Neural cell (in vitro differentiated cells): ENCODE measurements around the gene ARHGEF4. TPM values are rescaled to one million over a fixed set of nuclear protein-coding genes. Genes with fewer than 3 reads are reported as not detected.

Experiments
- H2AFZ ChIP-seq: fragments of 200-600, 300-800 bp; sonication (generic), shearing (Covaris generic); 2 replicates; pipeline ENCODE4 v1.6.0; 2014; ENCODE audit warnings: low read depth, mild to moderate bottlenecking, antibody characterized with exemption, low read length, moderate library complexity
- H3F3A ChIP-seq: fragments of 200-600 bp; shearing (Covaris generic); 2 replicates; pipeline ENCODE4 v1.6.1; 2016; ENCODE audit warnings: mild to moderate bottlenecking, moderate library complexity, mixed read lengths, antibody characterized with exemption, low read length; ENCODE audit not compliant: insufficient read depth, poor library complexity, severe bottlenecking
- H3K27ac ChIP-seq: fragments of 200-600, 300-800 bp; sonication (generic), shearing (Covaris generic); 2 replicates; pipeline ENCODE4 v1.5.1; 2014; ENCODE audit warnings: mild to moderate bottlenecking, low read length, moderate library complexity
- H3K27me3 ChIP-seq: fragments of 300-800, 200-600 bp; sonication (generic), shearing (Covaris generic); 2 replicates; pipeline ENCODE4 v1.6.0; 2014; ENCODE audit warnings: mild to moderate bottlenecking, low read depth, low read length, moderate library complexity; ENCODE audit not compliant: insufficient read depth
- H3K36me3 ChIP-seq: fragments of 300-800, 200-600 bp; sonication (generic), shearing (Covaris generic); 2 replicates; pipeline ENCODE4 v1.5.1; 2014; ENCODE audit warnings: mild to moderate bottlenecking, antibody characterized with exemption, low read length, moderate library complexity; ENCODE audit not compliant: insufficient read depth
- H3K4me2 ChIP-seq: fragments of 300-800, 200-600 bp; sonication (generic), shearing (Covaris generic); 2 replicates; pipeline ENCODE4 v1.6.0; 2014; ENCODE audit warnings: mild to moderate bottlenecking, low read length
- H3K4me3 ChIP-seq: fragments of 300-800, 200-600 bp; sonication (generic), shearing (Covaris generic); 2 replicates; pipeline ENCODE4 v1.5.1; 2014; ENCODE audit warnings: mild to moderate bottlenecking, low read length, moderate library complexity
- H3K79me2 ChIP-seq: fragments of 200-600 bp; shearing (Covaris generic); replicated peaks from 2 replicates; pipeline ENCODE4 v1.6.0; 2014; ENCODE audit warnings: mild to moderate bottlenecking, low read length, moderate library complexity; ENCODE audit not compliant: insufficient read depth
- H3K9ac ChIP-seq: fragments of 300-800, 200-600 bp; sonication (generic), shearing (Covaris generic); 2 replicates; pipeline ENCODE4 v1.6.1; 2016; ENCODE audit warnings: mild to moderate bottlenecking, low read length, mixed read lengths
- H3K9me2 ChIP-seq: fragments of 200-600 bp; shearing (Covaris generic); 2 replicates; pipeline ENCODE4 v1.6.1; 2016; ENCODE audit warnings: mild to moderate bottlenecking, low read length, mixed read lengths; ENCODE audit not compliant: insufficient read depth
- H3K9me3 ChIP-seq: fragments of 200-600, 300-800 bp; sonication (generic), shearing (Covaris generic); 2 replicates; pipeline ENCODE4 v1.6.1; 2016; ENCODE audit warnings: mild to moderate bottlenecking, mixed run types, low read length, moderate library complexity, mixed read lengths
- H4K20me1 ChIP-seq: fragments of 200-600 bp; shearing (Covaris generic); 2 replicates; pipeline ENCODE4 v1.6.1; 2016; ENCODE audit warnings: mild to moderate bottlenecking, mixed run types; ENCODE audit not compliant: insufficient read depth
- EP300 ChIP-seq: fragments of 450-650 bp; conservative IDR thresholded peaks from 2 replicates; pipeline ENCODE4 v1.6.1; 2014; ENCODE audit warnings: antibody characterized with exemption, mild to moderate bottlenecking, moderate library complexity; ENCODE audit not compliant: poor library complexity, severe bottlenecking
- EZH2 ChIP-seq: fragments of 200-600, 300-800 bp; shearing (Covaris generic), sonication (generic); IDR thresholded peaks from 2 replicates; pipeline ENCODE4 v1.6.1; 2014; ENCODE audit warnings: antibody characterized with exemption, low read length, borderline replicate concordance, mild to moderate bottlenecking; ENCODE audit not compliant: insufficient read depth, poor library complexity, severe bottlenecking
- MXI1 ChIP-seq: fragments of 450-650 bp; conservative IDR thresholded peaks from 2 replicates; pipeline ENCODE4 v1.6.1; 2014; ENCODE audit warnings: antibody characterized with exemption, mild to moderate bottlenecking; ENCODE audit not compliant: poor library complexity, severe bottlenecking
- POLR2AphosphoS5 ChIP-seq: IDR thresholded peaks from 2 replicates; pipeline ENCODE4 v1.6.1; 2012
- RAD21 ChIP-seq: fragments of 450-650 bp; conservative IDR thresholded peaks from 2 replicates; pipeline ENCODE4 v1.6.1; 2014; ENCODE audit warnings: antibody characterized with exemption, mild to moderate bottlenecking, moderate library complexity
- SMC3 ChIP-seq: fragments of 450-650 bp; conservative IDR thresholded peaks from 2 replicates; pipeline ENCODE4 v1.6.1; 2014; ENCODE audit warnings: antibody characterized with exemption, mild to moderate bottlenecking, moderate library complexity; ENCODE audit not compliant: poor library complexity
- TAF1 ChIP-seq: IDR thresholded peaks from 2 replicates; pipeline ENCODE4 v1.6.1; 2012; ENCODE audit warnings: low read depth
- polyA plus RNA-seq: library from polyadenylated mRNA; depleted of rRNA; stranded (reverse); fragments of >200 nt; gene quantifications from 2 replicates; pipeline ENCODE4 v1.2.3, GENCODE V29; 2014
- TF ChIP-seq, protein P1 (sequence below): IDR thresholded peaks from 2 replicates; pipeline ENCODE4 v1.6.1; 2012; ENCODE audit warnings: borderline replicate concordance
- TF ChIP-seq, protein P2 (sequence below): fragments of 450-650 bp; IDR thresholded peaks from 2 replicates; pipeline ENCODE4 v1.5.1; 2014; ENCODE audit warnings: antibody characterized with exemption, mild to moderate bottlenecking, moderate library complexity; ENCODE audit not compliant: poor library complexity, severe bottlenecking

Gene ARHGEF4
- polyA plus RNA-seq, 1 donor from 2014 or later = 45.9 TPM

DNA sequence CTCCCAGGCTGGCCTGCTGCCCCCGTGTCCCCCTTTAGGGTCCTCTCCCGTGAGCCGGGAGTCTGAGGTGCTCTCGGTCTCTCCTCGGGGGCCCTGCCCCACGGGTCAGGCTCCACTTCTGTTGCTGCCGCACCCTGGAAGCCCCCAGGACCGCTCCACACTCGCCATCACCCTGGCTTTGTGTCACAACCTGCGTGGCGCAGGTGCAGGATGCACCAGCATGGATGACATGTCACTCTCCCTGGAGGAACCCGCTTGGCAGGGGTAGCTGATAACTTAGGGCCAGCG is 10.8 kb upstream of the ARHGEF4 start:
- Histone ChIP-seq H2AFZ (no peak overlapping the region), H3F3A (no peaks in the 10 kb centered on the region), H3K4me2 (no peak overlapping the region), H3K4me3 (no peak overlapping the region), H3K9me3 (no peaks in the 10 kb centered on the region), H3K9me2 (no peaks in the 10 kb centered on the region), H4K20me1 (no peaks in the 10 kb centered on the region), H3K9ac (no peak overlapping the region), H3K27me3 (no peaks in the 10 kb centered on the region), H3K27ac (no peak overlapping the region), H3K79me2 (no peaks in the 10 kb centered on the region), H3K36me3 (no peaks in the 10 kb centered on the region)
- TF ChIP-seq MXI1 (no peak), EP300 (no peak), EZH2 (no peak), RAD21 (no peak), SMC3 (no peak), TAF1 (no peak), POLR2AphosphoS5 (no peak)
- TF ChIP-seq, protein P1, sequence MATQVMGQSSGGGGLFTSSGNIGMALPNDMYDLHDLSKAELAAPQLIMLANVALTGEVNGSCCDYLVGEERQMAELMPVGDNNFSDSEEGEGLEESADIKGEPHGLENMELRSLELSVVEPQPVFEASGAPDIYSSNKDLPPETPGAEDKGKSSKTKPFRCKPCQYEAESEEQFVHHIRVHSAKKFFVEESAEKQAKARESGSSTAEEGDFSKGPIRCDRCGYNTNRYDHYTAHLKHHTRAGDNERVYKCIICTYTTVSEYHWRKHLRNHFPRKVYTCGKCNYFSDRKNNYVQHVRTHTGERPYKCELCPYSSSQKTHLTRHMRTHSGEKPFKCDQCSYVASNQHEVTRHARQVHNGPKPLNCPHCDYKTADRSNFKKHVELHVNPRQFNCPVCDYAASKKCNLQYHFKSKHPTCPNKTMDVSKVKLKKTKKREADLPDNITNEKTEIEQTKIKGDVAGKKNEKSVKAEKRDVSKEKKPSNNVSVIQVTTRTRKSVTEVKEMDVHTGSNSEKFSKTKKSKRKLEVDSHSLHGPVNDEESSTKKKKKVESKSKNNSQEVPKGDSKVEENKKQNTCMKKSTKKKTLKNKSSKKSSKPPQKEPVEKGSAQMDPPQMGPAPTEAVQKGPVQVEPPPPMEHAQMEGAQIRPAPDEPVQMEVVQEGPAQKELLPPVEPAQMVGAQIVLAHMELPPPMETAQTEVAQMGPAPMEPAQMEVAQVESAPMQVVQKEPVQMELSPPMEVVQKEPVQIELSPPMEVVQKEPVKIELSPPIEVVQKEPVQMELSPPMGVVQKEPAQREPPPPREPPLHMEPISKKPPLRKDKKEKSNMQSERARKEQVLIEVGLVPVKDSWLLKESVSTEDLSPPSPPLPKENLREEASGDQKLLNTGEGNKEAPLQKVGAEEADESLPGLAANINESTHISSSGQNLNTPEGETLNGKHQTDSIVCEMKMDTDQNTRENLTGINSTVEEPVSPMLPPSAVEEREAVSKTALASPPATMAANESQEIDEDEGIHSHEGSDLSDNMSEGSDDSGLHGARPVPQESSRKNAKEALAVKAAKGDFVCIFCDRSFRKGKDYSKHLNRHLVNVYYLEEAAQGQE = no peak
- TF ChIP-seq, protein P2, sequence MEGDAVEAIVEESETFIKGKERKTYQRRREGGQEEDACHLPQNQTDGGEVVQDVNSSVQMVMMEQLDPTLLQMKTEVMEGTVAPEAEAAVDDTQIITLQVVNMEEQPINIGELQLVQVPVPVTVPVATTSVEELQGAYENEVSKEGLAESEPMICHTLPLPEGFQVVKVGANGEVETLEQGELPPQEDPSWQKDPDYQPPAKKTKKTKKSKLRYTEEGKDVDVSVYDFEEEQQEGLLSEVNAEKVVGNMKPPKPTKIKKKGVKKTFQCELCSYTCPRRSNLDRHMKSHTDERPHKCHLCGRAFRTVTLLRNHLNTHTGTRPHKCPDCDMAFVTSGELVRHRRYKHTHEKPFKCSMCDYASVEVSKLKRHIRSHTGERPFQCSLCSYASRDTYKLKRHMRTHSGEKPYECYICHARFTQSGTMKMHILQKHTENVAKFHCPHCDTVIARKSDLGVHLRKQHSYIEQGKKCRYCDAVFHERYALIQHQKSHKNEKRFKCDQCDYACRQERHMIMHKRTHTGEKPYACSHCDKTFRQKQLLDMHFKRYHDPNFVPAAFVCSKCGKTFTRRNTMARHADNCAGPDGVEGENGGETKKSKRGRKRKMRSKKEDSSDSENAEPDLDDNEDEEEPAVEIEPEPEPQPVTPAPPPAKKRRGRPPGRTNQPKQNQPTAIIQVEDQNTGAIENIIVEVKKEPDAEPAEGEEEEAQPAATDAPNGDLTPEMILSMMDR = no peak

- no peak overlapping the region for H3K27ac ChIP-seq
- H3K4me3 ChIP-seq = no peak overlapping the region
- no peak overlapping the region for H3K9ac ChIP-seq
- H3F3A ChIP-seq = no peaks in the 10 kb centered on the region
- H4K20me1 ChIP-seq = no peaks in the 10 kb centered on the region
- no peaks in the 10 kb centered on the region for H3K79me2 ChIP-seq
- H3K9me2 ChIP-seq = no peaks in the 10 kb centered on the region
- no peaks in the 10 kb centered on the region for H3K27me3 ChIP-seq
- no peaks in the 10 kb centered on the region for H3K9me3 ChIP-seq
- H3K36me3 ChIP-seq = no peaks in the 10 kb centered on the region
- TF ChIP-seq, protein P1 = no peak
- TF ChIP-seq TAF1 = no peak
- TF ChIP-seq EZH2 = no peak
- TF ChIP-seq MXI1 = no peak
- no peak for TF ChIP-seq POLR2AphosphoS5
- no peak for TF ChIP-seq RAD21
- TF ChIP-seq, protein P2 = no peak
- TF ChIP-seq EP300 = no peak
- no peak for TF ChIP-seq SMC3
- no peak overlapping the region for H3K4me2 ChIP-seq
- H2AFZ ChIP-seq = no peak overlapping the region
Observed at GRCh38 chr2:130826419-130826818, 10.3 kb upstream of the ARHGEF4 start.
